ENCODE results near the gene IFNA1.

Gene IFNA1

GRCh38 chr9:21440139-21440538 lies at the start of gene IFNA1:
Gene IFNA1, plus strand, starts transcription at chr9:21440439. Its CDS starts 69 bp downstream, at chr9:21440508.
- no peak for DNase-seq (ENCODE audit: low read depth)
- TF ChIP-seq, protein P1, sequence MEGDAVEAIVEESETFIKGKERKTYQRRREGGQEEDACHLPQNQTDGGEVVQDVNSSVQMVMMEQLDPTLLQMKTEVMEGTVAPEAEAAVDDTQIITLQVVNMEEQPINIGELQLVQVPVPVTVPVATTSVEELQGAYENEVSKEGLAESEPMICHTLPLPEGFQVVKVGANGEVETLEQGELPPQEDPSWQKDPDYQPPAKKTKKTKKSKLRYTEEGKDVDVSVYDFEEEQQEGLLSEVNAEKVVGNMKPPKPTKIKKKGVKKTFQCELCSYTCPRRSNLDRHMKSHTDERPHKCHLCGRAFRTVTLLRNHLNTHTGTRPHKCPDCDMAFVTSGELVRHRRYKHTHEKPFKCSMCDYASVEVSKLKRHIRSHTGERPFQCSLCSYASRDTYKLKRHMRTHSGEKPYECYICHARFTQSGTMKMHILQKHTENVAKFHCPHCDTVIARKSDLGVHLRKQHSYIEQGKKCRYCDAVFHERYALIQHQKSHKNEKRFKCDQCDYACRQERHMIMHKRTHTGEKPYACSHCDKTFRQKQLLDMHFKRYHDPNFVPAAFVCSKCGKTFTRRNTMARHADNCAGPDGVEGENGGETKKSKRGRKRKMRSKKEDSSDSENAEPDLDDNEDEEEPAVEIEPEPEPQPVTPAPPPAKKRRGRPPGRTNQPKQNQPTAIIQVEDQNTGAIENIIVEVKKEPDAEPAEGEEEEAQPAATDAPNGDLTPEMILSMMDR (IDR thresholded peaks at IDR 0.05; ENCODE audit: control insufficient read depth, extremely low read depth, insufficient read depth): no peak
- H3K4me3 ChIP-seq (ENCODE audit: low read depth, low read length): no peak within 1 kb of the TSS

- TF ChIP-seq, protein P1 (IDR thresholded peaks at IDR 0.05; ENCODE audit: control insufficient read depth, extremely low read depth, insufficient read depth): peak; percentile 19; the same call in 1 of the 2 replicates
- no peak overlapping the region for H3K4me3 ChIP-seq (ENCODE audit: low read depth, low read length)
- peak; percentile 77 for DNase-seq (ENCODE audit: low read depth)
These were observed 48.0 kb upstream of the IFNA1 start for GRCh38 chr9:21392270-21392669.

DNA sequence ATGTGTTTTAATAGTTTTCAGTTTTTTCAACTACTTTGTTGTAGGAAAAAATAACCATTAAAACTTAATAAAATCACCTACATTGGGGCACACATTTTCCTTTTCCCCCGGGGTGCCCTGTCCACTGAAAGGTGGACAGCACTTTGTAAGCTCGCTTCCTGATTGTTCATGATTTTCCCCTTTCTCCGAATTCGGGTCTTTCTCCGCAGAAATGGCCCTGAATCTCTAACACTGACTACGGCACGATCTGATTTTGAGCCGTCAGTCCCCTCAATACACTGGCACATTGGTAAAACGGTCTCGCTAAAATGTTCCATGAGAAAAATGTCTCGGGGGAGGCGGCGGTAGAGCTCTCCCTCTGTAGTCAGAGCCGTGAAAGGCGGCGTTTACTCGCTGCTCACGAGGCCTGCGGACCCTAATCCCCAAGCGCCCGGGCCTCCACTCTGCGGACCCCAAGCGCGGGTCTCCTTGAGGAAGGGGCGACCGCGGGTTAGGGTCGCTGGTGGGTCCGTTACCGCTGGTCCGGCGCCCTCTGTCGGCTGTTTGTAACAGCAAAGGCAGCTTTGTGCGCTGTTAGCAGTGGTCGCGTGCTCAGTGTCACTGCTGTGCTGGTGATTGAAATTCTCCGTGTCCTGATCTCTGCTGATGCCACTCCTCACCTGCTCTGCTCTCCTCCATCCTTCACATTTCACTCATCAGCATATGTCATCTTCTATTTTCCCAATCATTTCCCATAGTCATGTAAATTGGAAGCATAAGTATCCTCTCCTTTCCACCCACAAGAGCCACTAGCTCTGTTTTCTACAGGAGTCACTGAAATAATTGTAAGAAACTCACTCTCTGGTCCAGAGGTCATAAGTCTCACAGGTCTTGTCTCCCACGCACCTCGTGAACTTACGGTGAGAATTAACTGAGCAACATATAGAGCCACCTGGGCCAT lies 44.2 kb upstream of the IFNA1 start:
- no peak for DNase-seq (ENCODE audit: low read depth)
- TF ChIP-seq, protein P1 (IDR thresholded peaks at IDR 0.05; ENCODE audit: control insufficient read depth, extremely low read depth, insufficient read depth): peak; percentile 81
- H3K4me3 ChIP-seq (ENCODE audit: low read depth, low read length): no peak overlapping the region

DNA sequence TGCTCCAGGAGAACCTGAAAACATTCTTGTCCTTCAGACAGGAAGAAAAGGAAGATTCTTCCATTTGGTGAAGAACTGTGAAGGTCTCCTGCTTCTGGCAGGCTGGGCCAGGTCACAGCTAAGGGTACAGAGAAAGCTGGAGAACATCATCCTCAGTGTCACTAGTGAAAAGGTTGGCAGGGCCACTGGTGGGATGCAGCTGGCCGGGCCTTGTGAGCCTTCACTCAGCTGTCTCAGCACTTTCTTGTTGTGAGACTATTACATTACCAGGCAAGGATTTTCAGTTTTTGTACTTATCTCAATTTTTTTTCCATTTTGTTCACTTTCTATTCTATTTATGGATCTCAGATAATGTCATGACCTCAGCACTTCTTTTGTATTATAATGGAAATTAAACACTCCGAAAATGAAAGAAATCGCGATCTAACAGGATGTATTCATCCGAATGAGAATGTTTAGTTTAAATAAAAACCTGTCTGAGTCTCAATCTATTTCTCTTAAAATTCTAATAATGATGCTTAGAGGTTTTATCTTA lies 41.2 kb upstream of the IFNA1 start:
- TF ChIP-seq, protein P1 (IDR thresholded peaks at IDR 0.05; ENCODE audit: control insufficient read depth, extremely low read depth, insufficient read depth): no peak
- H3K4me3 ChIP-seq (ENCODE audit: low read depth, low read length): no peak overlapping the region
- DNase-seq (ENCODE audit: low read depth): no peak

GRCh38 chr9:21399956-21400355 lies 40.3 kb upstream of the IFNA1 start:
- TF ChIP-seq, protein P1 (IDR thresholded peaks at IDR 0.05; ENCODE audit: control insufficient read depth, extremely low read depth, insufficient read depth): no peak
- DNase-seq (ENCODE audit: low read depth): no peak

GRCh38 chr9:21402386-21403251 lies 37.6 kb upstream of the IFNA1 start:
- DNase-seq (ENCODE audit: low read depth): no peak
- no peak overlapping the region for H3K4me3 ChIP-seq (ENCODE audit: low read depth, low read length)
- TF ChIP-seq, protein P1 (IDR thresholded peaks at IDR 0.05; ENCODE audit: control insufficient read depth, extremely low read depth, insufficient read depth): no peak

More at GRCh38 chr9:21399956-21400355, 40.3 kb upstream of the IFNA1 start:
- H3K4me3 ChIP-seq (ENCODE audit: low read depth, low read length): no peak overlapping the region

All from LNCaP clone FGC (cell line).